GM18519 (cell line): ENCODE results near the gene RUFY2.

Experiments used
- ATAC-seq: cut with Tn5 transposase; IDR thresholded peaks from one replicate; pipeline ENCODE4 v1.9.1; 2021; ENCODE audit warnings: mild to moderate bottlenecking, moderate library complexity; ENCODE audit not compliant: unreplicated experiment, low FRiP score

The RUFY2 gene

DNA sequence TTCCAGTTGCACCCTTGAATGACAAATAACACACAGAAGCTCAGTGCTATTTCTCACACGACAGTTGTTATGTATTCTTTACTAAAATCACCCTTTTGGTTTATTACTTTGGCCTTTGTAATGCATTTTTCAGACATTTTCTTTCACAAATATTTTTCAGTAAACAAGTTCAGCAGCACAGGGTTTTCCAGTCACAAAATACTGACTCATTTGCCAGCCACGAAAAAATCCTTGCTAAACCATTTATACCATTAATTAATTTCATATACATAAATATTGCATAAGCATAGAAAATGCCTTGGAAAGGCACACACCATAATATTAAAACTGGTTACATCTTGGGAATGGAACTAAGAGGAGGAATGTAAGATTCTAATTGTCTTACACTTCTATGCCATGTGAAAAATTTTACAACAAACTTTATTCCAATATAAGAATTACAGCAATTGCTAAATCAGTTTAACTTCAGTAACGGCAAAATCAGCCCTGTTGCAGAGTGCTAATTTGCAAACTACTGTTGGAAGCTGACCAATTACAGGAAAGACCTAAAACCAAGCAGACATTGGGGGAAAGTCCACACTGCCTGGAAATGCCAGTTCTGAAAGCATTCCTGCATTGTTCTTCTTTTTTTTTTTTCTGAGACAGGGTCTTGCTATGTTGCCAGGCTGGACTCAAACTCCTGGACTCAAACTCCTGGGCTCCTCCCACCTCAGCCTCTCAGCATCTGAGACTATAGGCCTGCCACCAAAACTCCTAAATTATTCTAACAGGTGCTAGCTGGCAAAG, 42.8 kb downstream of the RUFY2 start:
- no peak for ATAC-seq

GRCh38 chr10:68362590-68362989, 44.5 kb downstream of the RUFY2 start:
- no peak for ATAC-seq

DNA sequence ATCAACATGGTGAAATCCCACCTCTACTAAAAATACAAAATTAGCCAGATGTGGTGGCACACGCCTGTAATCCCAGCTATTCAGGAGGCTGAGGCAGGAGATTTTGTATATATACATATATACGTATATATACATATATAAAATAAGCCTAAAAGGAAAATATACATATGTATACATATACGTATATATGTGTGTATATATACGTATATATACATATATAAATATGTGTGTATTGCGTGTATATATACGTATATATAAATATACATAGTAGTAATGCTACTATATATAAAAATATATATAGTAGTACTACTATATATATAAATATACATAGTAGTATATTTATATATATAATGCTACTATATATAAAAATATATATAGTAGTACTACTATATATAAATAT, 47.9 kb downstream of the RUFY2 start:
- ATAC-seq = no peak

- ATAC-seq = no peak
These were observed 53.5 kb downstream of the RUFY2 start for GRCh38 chr10:68353537-68353936.

- ATAC-seq = no peak
These were observed 58.8 kb downstream of the RUFY2 start for GRCh38 chr10:68348265-68348741.

- no peak for ATAC-seq
These were observed 60.3 kb downstream of the RUFY2 start for GRCh38 chr10:68346774-68347173.

GRCh38 chr10:68345621-68346020, 61.5 kb downstream of the RUFY2 start:
- no peak for ATAC-seq

DNA sequence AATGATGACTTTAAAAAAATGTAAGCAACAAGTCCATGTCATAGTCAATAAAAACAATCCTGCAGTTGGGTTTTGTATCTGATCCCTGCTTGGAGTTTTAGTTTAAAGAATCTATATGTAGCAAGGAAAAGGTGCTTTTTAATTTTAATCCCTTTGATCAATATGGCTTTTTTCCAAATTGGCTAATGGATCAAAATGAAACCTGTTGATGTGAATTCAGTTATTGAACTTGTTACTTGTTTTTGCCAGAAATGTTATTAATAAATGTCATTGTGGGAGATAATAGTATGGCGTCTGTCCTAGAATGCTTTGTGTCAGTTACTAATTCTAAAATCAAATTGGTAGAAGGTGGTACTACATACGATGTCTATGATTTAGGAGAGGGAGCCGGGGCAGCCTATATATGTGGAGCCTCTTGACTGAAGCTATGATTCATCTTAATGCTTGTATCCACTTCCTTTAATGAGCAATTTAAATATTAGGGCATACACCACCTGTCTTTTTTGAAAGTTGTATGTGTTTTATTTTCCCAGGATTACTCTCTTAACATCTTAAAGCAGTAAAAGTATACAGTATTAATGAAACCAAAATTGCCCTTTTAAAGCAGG, 64.1 kb downstream of the RUFY2 start:
- no peak for ATAC-seq

- no peak for ATAC-seq
These were observed 66.6 kb downstream of the RUFY2 start for GRCh38 chr10:68340358-68341080.

- no peak for ATAC-seq
These were observed 70.2 kb downstream of the RUFY2 start for GRCh38 chr10:68336754-68337351.

- ATAC-seq = no peak
These were observed 72.2 kb downstream of the RUFY2 start for GRCh38 chr10:68334672-68335467.

DNA sequence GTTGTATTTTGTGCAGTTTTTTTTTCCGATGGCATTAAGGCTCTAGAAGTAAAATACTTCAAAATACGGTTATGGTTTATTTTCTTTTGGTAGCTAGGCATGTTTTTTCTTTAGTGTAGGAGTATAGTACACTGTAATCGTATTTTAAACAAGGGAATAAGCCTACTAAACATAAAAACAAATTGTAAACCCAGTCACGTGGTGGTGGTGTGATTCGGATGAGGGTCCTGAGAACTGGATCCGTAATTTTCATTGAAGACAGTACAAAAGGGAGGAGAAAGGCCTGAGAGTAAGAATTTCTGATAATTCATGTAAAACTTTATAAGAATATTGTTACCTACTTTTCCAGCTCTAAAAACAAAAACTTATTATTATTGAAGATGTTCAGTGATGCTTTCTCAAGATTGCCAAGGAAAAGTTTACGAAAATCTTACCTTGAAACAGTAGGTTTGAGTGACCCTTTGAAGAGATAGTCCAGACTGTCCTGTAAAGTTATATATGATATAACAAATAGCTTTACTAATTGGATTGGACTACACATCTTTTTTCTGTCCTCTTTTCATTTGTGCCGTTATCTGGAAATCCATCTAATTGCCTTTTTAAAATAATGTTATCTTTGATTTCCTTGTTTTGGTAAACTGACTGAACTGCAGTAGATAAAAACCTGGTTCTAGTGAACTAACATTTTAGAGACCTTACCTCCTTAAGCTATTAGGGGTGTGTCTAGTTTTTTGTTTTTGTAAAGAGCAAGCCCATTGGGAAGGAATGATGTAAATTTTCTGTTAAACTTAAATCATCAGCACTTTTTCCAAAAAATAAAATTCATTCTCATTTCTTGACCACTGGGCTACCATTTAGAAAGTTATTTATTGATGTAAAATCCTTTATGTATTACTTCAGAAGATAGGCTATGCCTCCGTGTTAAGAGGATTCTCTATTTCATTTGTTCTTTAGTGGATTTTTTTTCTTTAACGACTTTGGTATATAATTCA, 73.3 kb downstream of the RUFY2 start:
- no peak for ATAC-seq

DNA sequence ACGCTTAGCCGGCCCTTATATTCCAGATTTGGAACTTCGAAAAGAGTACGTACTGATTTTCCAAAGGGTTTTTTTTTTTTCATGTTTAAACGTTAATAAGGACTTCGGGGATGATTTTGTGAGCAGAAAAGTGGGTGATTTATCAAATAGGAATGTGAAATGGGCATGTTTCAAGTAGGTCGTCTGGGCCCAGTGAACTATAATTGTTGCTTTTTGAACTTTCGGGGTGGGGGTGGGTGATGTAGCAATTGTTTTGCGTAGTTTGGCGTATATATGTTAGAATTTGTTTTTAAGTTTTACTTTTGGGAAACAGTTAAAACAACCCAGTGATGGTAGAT, 74.0 kb downstream of the RUFY2 start:
- no peak for ATAC-seq

DNA sequence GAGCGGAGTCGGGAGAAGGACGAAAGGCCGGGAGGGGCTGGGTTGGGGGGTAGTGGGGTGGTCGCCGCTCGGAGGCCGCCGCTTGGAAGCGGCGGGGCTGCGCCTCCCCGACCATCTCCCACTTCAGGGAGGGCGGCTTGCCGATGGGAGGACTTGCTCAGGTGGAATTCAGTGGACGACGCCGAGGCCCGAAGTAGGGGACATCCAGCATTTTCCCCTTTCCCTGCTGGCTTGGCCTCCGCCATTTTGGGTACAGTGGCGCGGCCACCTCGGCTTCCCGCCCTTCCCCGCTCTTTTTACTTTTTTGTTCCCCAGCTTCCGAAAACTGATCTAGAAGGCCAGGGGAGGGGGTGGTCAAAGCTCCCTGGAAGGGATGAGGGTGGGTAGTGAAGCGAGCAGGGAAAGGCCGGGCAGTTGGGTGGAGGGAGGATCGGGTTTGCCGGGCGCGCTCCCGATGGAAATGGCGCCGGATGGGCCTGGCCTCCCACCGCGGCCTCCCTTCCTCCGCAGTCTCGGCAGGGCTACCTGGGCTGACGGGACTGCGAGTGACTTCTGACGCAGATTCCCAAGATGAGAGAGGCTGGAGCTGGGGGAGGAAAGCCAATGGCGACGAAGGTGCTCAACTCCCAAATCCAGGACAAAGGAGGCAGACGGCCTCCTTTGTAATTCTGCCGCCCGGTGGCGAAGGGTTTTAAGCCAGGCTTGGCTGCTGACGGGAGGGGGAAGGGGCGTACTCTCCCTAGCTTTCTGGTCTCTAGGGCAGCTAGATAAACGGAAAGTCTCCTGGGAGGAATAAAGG, 74.6 kb downstream of the RUFY2 start, which contains the start of gene PBLD:
PBLD (minus strand) TSS at position 670 of the 799 bp plus-strand sequence. CDS start 26,084 bp downstream, outside the sequence.
- ATAC-seq = no peak

- ATAC-seq = peak; percentile 78
These were observed 75.4 kb downstream of the RUFY2 start, which contains the start of gene HNRNPH3 for GRCh38 chr10:68331455-68332258. Gene HNRNPH3, plus strand, starts transcription at chr10:68332064. Its CDS starts 5,158 bp downstream, at chr10:68337222.

DNA sequence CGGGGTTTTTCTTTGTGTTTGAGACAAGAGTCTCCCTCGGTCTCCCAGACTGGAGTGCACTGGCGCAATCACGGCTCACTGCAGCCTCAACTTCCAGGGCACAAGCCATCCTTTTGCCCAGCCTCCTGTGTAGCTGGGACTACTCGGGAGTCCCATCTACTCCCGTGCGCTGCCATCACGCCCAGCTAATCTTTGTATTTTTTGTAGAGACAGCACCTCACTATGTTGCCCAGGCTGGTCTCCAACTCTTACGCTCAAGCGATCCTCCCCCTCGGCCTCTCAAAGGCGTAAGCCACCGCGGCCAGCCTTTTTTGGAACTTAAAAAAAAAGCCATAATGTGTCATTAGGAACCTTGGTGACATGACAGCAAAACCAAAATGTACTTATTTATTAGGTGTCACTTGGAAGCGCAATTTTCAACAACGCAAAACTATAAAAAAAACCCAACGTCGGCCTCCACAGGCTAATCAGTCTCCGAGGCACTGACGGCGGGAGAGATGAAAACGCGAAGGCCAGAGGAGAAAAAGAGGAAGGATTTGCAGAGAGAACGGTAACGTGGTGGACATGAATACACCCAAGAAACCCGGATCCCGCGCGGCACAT, 76.1 kb downstream of the RUFY2 start:
- ATAC-seq = no peak

GRCh38 chr10:68329506-68329861, 77.6 kb downstream of the RUFY2 start:
- no peak for ATAC-seq
